ENCODE data around the gene BEST2.
A peak's percentile ranks its signal among the peaks of the same experiment; 100 is the strongest.
"Not testable (repeated sequence)": the region's sequence is repeated elsewhere in the genome, so short reads cannot be mapped to it uniquely, and the experiment has no call there.

BEST2 gene

GRCh38 chr19:12706332-12706718 lies 45.3 kb upstream of the BEST2 start:
- no peak overlapping the region for H2AK5ac ChIP-seq (ENCODE audit: low read depth, low read length)
- no CpG with 5 or more reads among the region's 13 CpGs for WGBS, 2 donors (ENCODE audit: extremely low coverage in 2 of 2, insufficient read length in 2 of 2, insufficient replicate concordance in 1 of 2)
- H3K36me3 ChIP-seq (replicated peaks in 1 of 2; ENCODE audit: control insufficient read depth in 2 of 2, insufficient read depth in 2 of 2, low read length in 2 of 2), result peaks cover 62 to 96% of the 10 kb centered on the region in 2 donors

GRCh38 chr19:12708641-12709040 lies 43.0 kb upstream of the BEST2 start:
- Histone ChIP-seq H3K4ac (ENCODE audit: low read length) (no peak overlapping the region), H3K4me2 (ENCODE audit: insufficient read depth, low read length, poor library complexity, severe bottlenecking) (no peak overlapping the region), H2AK5ac (ENCODE audit: low read depth, low read length) (no peak overlapping the region), H3K27ac (replicated peaks; ENCODE audit: low read length) (no peak overlapping the region), H2AFZ (ENCODE audit: low read length) (no peak overlapping the region), H3K9ac (ENCODE audit: low read depth, low read length, poor library complexity) (no peak overlapping the region), H3K4me1 (ENCODE audit: control insufficient read depth in 2 of 2, insufficient read depth in 1 of 2, low read depth in 1 of 2, low read length in 2 of 2) (no peaks in the 10 kb centered on the region), H3K79me1 (ENCODE audit: low read depth, low read length) (peaks cover 10% of the 10 kb centered on the region), H3K18ac (ENCODE audit: low read length) (no peak overlapping the region), H4K91ac (ENCODE audit: low read depth, low read length, poor library complexity) (no peak overlapping the region), H2BK120ac (ENCODE audit: low read depth, low read length) (no peak overlapping the region), H3K14ac (ENCODE audit: low read length) (no peak overlapping the region), H4K8ac (ENCODE audit: low read depth, low read length) (no peak overlapping the region), H3K27me3 (ENCODE audit: control insufficient read depth in 3 of 3, insufficient read depth in 3 of 3, low read depth in 1 of 3, low read length in 3 of 3) (no peaks in the 10 kb centered on the region), H3K9me3 (replicated peaks in 1 of 2; ENCODE audit: control insufficient read depth in 2 of 2, insufficient read depth in 1 of 2, low read depth in 1 of 2, low read length in 2 of 2) (peaks cover 2 to 3% of the 10 kb centered on the region in 2 donors), H2BK5ac (ENCODE audit: low read length) (no peak overlapping the region), H2BK12ac (ENCODE audit: low read length) (no peak overlapping the region), H2BK15ac (ENCODE audit: low read length) (no peak overlapping the region), H3K23ac (ENCODE audit: low read depth, low read length, poor library complexity) (no peak overlapping the region), H3K4me3 (ENCODE audit: low read length in 2 of 2) (no peak overlapping the region), H3K36me3 (replicated peaks in 1 of 2; ENCODE audit: control insufficient read depth in 2 of 2, insufficient read depth in 2 of 2, low read length in 2 of 2) (peaks cover 50 to 93% of the 10 kb centered on the region in 2 donors)
- WGBS, 2 donors (ENCODE audit: extremely low coverage in 2 of 2, insufficient read length in 2 of 2, insufficient replicate concordance in 1 of 2), result no CpG with 5 or more reads among the region's 8 CpGs
- no peak for DNase-seq (ENCODE audit: low spot score)

More at GRCh38 chr19:12706332-12706718, 45.3 kb upstream of the BEST2 start:
- Histone ChIP-seq H3K27me3 (ENCODE audit: control insufficient read depth in 3 of 3, insufficient read depth in 3 of 3, low read depth in 1 of 3, low read length in 3 of 3) (no peaks in the 10 kb centered on the region), H3K27ac (replicated peaks; ENCODE audit: low read length) (no peak overlapping the region), H3K9me3 (replicated peaks in 1 of 2; ENCODE audit: control insufficient read depth in 2 of 2, insufficient read depth in 1 of 2, low read depth in 1 of 2, low read length in 2 of 2) (peaks cover 0 to 2% of the 10 kb centered on the region in 2 donors), H3K23ac (ENCODE audit: low read depth, low read length, poor library complexity) (peak overlapping the region; percentile 65), H2BK15ac (ENCODE audit: low read length) (no peak overlapping the region), H2BK5ac (ENCODE audit: low read length) (no peak overlapping the region), H4K8ac (ENCODE audit: low read depth, low read length) (no peak overlapping the region), H2BK120ac (ENCODE audit: low read depth, low read length) (peak overlapping the region; percentile 28), H3K4ac (ENCODE audit: low read length) (no peak overlapping the region), H2BK12ac (ENCODE audit: low read length) (no peak overlapping the region), H3K18ac (ENCODE audit: low read length) (no peak overlapping the region), H3K4me3 (ENCODE audit: low read length in 2 of 2) (peak overlapping the region in 1 of 2 donors; percentile 42), H4K91ac (ENCODE audit: low read depth, low read length, poor library complexity) (no peak overlapping the region), H3K9ac (ENCODE audit: low read depth, low read length, poor library complexity) (no peak overlapping the region), H3K14ac (ENCODE audit: low read length) (no peak overlapping the region), H3K4me2 (ENCODE audit: insufficient read depth, low read length, poor library complexity, severe bottlenecking) (no peak overlapping the region), H2AFZ (ENCODE audit: low read length) (no peak overlapping the region), H3K4me1 (ENCODE audit: control insufficient read depth in 2 of 2, insufficient read depth in 1 of 2, low read depth in 1 of 2, low read length in 2 of 2) (peaks cover 0 to 7% of the 10 kb centered on the region in 2 donors), H3K79me1 (ENCODE audit: low read depth, low read length) (peaks cover 12% of the 10 kb centered on the region)
- no peak for DNase-seq (ENCODE audit: low spot score)

GRCh38 chr19:12711187-12711586 lies 40.4 kb upstream of the BEST2 start:
- H2BK5ac ChIP-seq (ENCODE audit: low read length), result no peak overlapping the region
- H3K18ac ChIP-seq (ENCODE audit: low read length), result no peak overlapping the region
- peaks cover 8% of the 10 kb centered on the region for H3K79me1 ChIP-seq (ENCODE audit: low read depth, low read length)
- H3K9ac ChIP-seq (ENCODE audit: low read depth, low read length, poor library complexity), result no peak overlapping the region
- no peak overlapping the region for H2AFZ ChIP-seq (ENCODE audit: low read length)
- no peak overlapping the region for H4K91ac ChIP-seq (ENCODE audit: low read depth, low read length, poor library complexity)
- no peaks in the 10 kb centered on the region for H3K4me1 ChIP-seq (ENCODE audit: control insufficient read depth in 2 of 2, insufficient read depth in 1 of 2, low read depth in 1 of 2, low read length in 2 of 2)
- H3K4me3 ChIP-seq (ENCODE audit: low read length in 2 of 2), result no peak overlapping the region
- H2BK15ac ChIP-seq (ENCODE audit: low read length), result no peak overlapping the region
- H3K14ac ChIP-seq (ENCODE audit: low read length), result no peak overlapping the region
- H3K23ac ChIP-seq (ENCODE audit: low read depth, low read length, poor library complexity), result no peak overlapping the region
- no CpG with 5 or more reads among the region's 17 CpGs for WGBS, 2 donors (ENCODE audit: extremely low coverage in 2 of 2, insufficient read length in 2 of 2, insufficient replicate concordance in 1 of 2)
- H3K36me3 ChIP-seq (replicated peaks in 1 of 2; ENCODE audit: control insufficient read depth in 2 of 2, insufficient read depth in 2 of 2, low read length in 2 of 2), result peaks cover 56 to 94% of the 10 kb centered on the region in 2 donors
- H3K27me3 ChIP-seq (ENCODE audit: control insufficient read depth in 3 of 3, insufficient read depth in 3 of 3, low read depth in 1 of 3, low read length in 3 of 3), result no peaks in the 10 kb centered on the region
- H2BK120ac ChIP-seq (ENCODE audit: low read depth, low read length), result no peak overlapping the region
- no peak overlapping the region for H3K4me2 ChIP-seq (ENCODE audit: insufficient read depth, low read length, poor library complexity, severe bottlenecking)
- no peak overlapping the region for H2BK12ac ChIP-seq (ENCODE audit: low read length)
- no peak overlapping the region for H3K27ac ChIP-seq (replicated peaks; ENCODE audit: low read length)
- H4K8ac ChIP-seq (ENCODE audit: low read depth, low read length), result no peak overlapping the region
- no peak overlapping the region for H3K4ac ChIP-seq (ENCODE audit: low read length)
- peaks cover 2 to 3% of the 10 kb centered on the region in 2 donors for H3K9me3 ChIP-seq (replicated peaks in 1 of 2; ENCODE audit: control insufficient read depth in 2 of 2, insufficient read depth in 1 of 2, low read depth in 1 of 2, low read length in 2 of 2)
- no peak overlapping the region for H2AK5ac ChIP-seq (ENCODE audit: low read depth, low read length)
- DNase-seq (ENCODE audit: low spot score), result no peak

- H2BK5ac ChIP-seq (ENCODE audit: low read length); H3K4me1 ChIP-seq (ENCODE audit: control insufficient read depth in 2 of 2, insufficient read depth in 1 of 2, low read depth in 1 of 2, low read length in 2 of 2); H3K18ac ChIP-seq (ENCODE audit: low read length); H2BK120ac ChIP-seq (ENCODE audit: low read depth, low read length); H3K14ac ChIP-seq (ENCODE audit: low read length); H2BK12ac ChIP-seq (ENCODE audit: low read length); H4K91ac ChIP-seq (ENCODE audit: low read depth, low read length, poor library complexity); H3K27me3 ChIP-seq (ENCODE audit: control insufficient read depth in 3 of 3, insufficient read depth in 3 of 3, low read depth in 1 of 3, low read length in 3 of 3); H3K4me2 ChIP-seq (ENCODE audit: insufficient read depth, low read length, poor library complexity, severe bottlenecking); H2AFZ ChIP-seq (ENCODE audit: low read length); H3K4ac ChIP-seq (ENCODE audit: low read length); H3K9ac ChIP-seq (ENCODE audit: low read depth, low read length, poor library complexity); DNase-seq (ENCODE audit: low spot score); H3K9me3 ChIP-seq (replicated peaks in 1 of 2; ENCODE audit: control insufficient read depth in 2 of 2, insufficient read depth in 1 of 2, low read depth in 1 of 2, low read length in 2 of 2); H4K8ac ChIP-seq (ENCODE audit: low read depth, low read length); H3K27ac ChIP-seq (replicated peaks; ENCODE audit: low read length); H3K23ac ChIP-seq (ENCODE audit: low read depth, low read length, poor library complexity); H3K79me1 ChIP-seq (ENCODE audit: low read depth, low read length); H2BK15ac ChIP-seq (ENCODE audit: low read length); H2AK5ac ChIP-seq (ENCODE audit: low read depth, low read length); H3K4me3 ChIP-seq (ENCODE audit: low read length in 2 of 2): not testable (repeated sequence)
- H3K36me3 ChIP-seq (replicated peaks in 1 of 2; ENCODE audit: control insufficient read depth in 2 of 2, insufficient read depth in 2 of 2, low read length in 2 of 2), result peaks cover 54 to 94% of the 10 kb centered on the region in 2 donors
- no CpG with 5 or more reads among the region's 14 CpGs for WGBS, 2 donors (ENCODE audit: extremely low coverage in 2 of 2, insufficient read length in 2 of 2, insufficient replicate concordance in 1 of 2)
Observed at GRCh38 chr19:12712077-12712476, 39.5 kb upstream of the BEST2 start.
